PC-3 (cell line): Measurements from ENCODE around the gene LIME1.

Experiments
- EZH2 ChIP-seq: fragments of 300-600 bp; sonication (generic); IDR thresholded peaks from one replicate; pipeline ENCODE4 v1.6.1; 2017; ENCODE audit warnings: antibody characterized with exemption, mild to moderate bottlenecking, low read length; ENCODE audit not compliant: unreplicated experiment
- EZH2phosphoT487 ChIP-seq: fragments of 300-600 bp; sonication (generic); IDR thresholded peaks from 2 replicates; pipeline ENCODE4 v1.6.1; 2018; ENCODE audit warnings: mild to moderate bottlenecking, antibody characterized with exemption, low read length, borderline replicate concordance
- TF ChIP-seq, protein P1 (sequence below): fragments of 300-600 bp; sonication (generic); conservative IDR thresholded peaks from 2 replicates; pipeline ENCODE4 v1.5.1; 2017; ENCODE audit warnings: antibody characterized with exemption, low read depth, mild to moderate bottlenecking, low read length

DNA sequence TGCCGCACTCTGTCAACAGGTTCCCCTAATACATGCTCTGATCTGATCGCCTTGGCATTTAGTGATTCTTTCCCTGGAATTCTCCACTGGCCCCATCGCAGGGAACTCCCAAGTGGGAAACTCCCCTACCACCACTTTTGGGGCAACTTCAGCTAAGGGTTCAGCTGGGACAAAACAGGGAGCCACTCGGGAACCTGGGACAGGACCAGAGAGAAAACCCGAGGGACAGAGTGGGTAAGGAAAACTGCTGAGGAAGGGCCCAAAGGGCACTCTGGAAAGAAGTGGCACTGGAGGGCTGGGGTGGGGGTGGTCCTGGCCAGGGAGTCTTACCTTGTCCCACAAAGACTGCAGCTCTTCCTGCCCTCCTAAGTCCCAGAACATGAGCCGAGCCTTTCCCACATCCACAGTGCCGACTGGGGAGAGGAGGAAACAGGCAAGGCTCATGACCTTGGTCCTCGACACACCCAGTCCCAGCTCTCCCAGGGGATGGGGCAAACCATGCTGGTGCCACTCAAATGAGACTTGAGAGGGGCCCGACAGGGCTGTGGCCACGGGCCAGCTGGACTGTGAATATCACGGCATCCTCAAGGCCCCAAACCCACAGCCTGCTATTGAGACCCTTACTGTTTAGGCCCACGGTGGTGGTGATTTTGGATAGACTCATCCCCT, 30.3 kb upstream of the LIME1 start:
- TF ChIP-seq EZH2 (no peak), EZH2phosphoT487 (no peak)
- TF ChIP-seq, protein P1, sequence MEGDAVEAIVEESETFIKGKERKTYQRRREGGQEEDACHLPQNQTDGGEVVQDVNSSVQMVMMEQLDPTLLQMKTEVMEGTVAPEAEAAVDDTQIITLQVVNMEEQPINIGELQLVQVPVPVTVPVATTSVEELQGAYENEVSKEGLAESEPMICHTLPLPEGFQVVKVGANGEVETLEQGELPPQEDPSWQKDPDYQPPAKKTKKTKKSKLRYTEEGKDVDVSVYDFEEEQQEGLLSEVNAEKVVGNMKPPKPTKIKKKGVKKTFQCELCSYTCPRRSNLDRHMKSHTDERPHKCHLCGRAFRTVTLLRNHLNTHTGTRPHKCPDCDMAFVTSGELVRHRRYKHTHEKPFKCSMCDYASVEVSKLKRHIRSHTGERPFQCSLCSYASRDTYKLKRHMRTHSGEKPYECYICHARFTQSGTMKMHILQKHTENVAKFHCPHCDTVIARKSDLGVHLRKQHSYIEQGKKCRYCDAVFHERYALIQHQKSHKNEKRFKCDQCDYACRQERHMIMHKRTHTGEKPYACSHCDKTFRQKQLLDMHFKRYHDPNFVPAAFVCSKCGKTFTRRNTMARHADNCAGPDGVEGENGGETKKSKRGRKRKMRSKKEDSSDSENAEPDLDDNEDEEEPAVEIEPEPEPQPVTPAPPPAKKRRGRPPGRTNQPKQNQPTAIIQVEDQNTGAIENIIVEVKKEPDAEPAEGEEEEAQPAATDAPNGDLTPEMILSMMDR = no peak
